GM19452 (cell line): Measurements from ENCODE around the gene REM1.
"Not testable (repeated sequence)": the region's sequence is repeated elsewhere in the genome, so short reads cannot be mapped to it uniquely, and the experiment has no call there.

Experiments
- ATAC-seq: cut with Tn5 transposase; IDR thresholded peaks from one replicate; pipeline ENCODE4 v1.9.1; 2021; ENCODE audit not compliant: unreplicated experiment

The REM1 gene

DNA sequence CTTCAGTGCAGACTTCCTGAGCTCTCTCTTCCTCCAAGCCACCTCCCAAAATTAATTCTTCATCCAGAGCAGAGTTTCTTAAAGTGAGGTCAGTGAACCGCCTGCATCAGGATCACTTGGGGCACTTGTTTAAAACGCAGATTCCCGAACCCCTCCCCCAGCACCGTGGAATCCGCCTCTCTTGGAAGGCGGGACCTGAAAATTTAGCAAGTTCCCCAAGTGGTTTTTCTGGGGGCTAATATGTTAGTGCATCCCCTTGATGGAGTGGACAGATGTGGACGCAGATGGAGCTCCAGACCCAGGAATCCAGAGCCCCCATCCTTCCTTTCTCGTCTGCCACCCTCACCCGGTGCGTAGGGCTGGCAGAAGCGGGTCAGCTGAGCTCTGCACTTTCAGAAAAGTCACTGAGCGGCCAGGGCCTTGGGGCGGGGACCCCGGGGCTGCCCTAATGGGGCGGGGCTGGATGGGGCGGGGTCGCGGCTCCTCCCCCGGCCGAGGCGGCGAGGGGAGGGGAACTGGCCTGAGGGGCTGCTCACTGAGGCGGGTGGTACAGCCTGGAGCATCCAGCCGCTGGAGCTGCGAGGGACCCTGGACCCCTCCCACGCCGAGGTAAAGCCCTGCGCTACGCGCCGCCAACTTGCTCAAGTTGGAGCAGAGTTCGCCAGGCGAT is at the start of gene REM1, which contains the start of gene DEFB124:
Gene REM1 (plus strand): TSS at position 531 of the 670 bp plus-strand sequence. CDS start 1,158 bp downstream, outside the sequence.
Gene DEFB124 (minus strand): TSS at position 370 of the 670 bp plus-strand sequence. CDS start 2,114 bp downstream, outside the sequence.
- no peak for ATAC-seq

- no peak for ATAC-seq
These were observed 49.3 kb upstream of the REM1 start for GRCh38 chr20:31425797-31426196.

GRCh38 chr20:31426891-31427551 is 48.1 kb upstream of the REM1 start:
- ATAC-seq: not testable (repeated sequence)

DNA sequence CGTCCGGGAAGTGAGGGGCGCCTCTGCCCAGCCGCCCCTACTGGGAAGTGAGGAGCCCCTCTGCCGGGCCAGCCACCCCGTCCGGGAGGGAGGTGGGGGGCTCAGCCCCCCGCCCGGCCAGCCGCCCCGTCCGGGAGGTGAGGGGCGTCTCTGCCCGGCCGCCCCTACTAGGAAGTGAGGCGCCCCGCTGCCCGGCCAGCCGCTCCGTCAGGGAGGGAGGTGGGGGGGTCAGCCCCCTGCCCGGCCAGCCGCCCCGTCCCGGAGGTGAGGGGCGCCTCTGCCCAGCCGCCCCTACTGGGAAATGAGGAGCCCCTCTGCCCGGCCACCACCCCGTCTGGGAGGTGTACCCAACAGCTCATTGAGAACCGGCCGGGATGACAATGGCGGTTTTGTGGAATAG is 47.5 kb upstream of the REM1 start:
- not testable (repeated sequence) for ATAC-seq

- no peak for ATAC-seq
These were observed 44.4 kb upstream of the REM1 start for GRCh38 chr20:31430568-31431115.

DNA sequence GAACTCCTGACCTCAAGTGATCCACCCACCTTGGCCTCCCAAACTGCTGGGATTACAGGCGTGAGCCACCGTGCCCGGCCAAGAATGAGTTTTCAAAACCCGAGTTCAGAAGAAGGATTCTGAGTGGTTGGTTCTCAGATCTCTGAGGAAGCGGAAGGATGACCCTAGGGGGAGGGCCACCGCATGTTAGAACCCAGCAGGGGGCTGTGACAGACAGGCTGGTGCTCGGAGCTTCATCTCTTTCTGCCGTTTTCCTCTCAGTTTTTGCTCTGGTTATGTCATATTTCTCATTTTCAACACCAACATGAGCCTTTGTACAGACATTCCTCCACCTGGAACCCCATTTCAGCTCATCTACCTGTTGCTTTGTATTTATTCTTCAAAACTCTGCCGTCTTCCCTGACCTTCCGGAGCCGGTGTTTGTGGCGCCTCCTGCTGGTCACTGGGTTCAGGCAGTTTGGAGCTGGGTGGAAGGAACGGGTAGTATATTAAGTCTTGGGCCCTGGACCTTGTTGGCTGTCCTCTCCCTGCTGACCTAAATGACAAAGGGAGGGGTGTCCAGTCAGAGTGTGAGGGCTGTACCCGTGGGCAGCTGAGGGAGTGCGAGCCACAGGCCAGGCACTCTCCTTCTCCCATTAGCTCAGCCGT is 35.0 kb upstream of the REM1 start, which contains the start of gene DEFB123:
Gene DEFB123 (plus strand): TSS at position 621 of the 648 bp plus-strand sequence. CDS start 67 bp downstream, outside the sequence.
- no peak for ATAC-seq

DNA sequence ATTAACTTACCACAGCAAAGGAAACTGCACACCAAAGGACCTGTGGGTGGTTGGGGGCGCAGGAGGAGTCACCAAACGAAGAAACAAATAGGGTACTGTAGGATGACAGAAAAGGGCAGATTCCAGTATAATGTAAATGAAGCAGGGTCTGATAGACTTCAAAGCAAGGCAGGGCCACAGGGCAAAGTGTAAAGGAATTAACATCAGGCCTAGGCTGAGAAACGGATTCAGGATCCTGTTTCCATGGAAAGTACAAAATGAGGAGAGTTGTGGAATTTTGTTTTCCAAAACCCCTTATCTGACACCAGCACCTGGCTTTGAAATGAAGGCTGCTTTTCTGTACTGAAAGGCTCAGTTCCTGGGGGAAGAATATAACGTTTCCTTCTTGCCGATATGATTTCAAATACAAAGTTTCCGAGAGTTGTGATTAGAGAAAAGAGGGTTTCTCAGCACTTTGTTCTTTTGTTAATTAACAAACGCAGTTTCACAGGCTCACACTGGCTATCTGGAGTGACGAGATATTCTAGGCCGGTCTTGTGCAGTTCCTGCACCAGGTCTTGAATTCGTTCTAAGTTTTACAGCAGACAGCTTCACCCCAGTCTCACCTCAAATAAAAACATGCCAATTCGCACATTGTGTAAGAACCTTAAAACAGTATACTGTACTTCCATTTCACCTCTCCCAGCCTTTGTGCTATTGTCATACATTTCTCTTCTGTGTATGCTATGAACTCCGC is 28.8 kb upstream of the REM1 start:
- ATAC-seq: no peak

- no peak for ATAC-seq
These were observed 25.3 kb upstream of the REM1 start for GRCh38 chr20:31449511-31450414.

- ATAC-seq: no peak
These were observed 22.5 kb upstream of the REM1 start for GRCh38 chr20:31452575-31452974.

- no peak for ATAC-seq
These were observed 20.7 kb upstream of the REM1 start for GRCh38 chr20:31454361-31454760.

GRCh38 chr20:31470946-31471345 is 4.1 kb upstream of the REM1 start:
- ATAC-seq: not testable (repeated sequence)

- no peak for ATAC-seq
These were observed 2.4 kb upstream of the REM1 start for GRCh38 chr20:31472395-31473330.

DNA sequence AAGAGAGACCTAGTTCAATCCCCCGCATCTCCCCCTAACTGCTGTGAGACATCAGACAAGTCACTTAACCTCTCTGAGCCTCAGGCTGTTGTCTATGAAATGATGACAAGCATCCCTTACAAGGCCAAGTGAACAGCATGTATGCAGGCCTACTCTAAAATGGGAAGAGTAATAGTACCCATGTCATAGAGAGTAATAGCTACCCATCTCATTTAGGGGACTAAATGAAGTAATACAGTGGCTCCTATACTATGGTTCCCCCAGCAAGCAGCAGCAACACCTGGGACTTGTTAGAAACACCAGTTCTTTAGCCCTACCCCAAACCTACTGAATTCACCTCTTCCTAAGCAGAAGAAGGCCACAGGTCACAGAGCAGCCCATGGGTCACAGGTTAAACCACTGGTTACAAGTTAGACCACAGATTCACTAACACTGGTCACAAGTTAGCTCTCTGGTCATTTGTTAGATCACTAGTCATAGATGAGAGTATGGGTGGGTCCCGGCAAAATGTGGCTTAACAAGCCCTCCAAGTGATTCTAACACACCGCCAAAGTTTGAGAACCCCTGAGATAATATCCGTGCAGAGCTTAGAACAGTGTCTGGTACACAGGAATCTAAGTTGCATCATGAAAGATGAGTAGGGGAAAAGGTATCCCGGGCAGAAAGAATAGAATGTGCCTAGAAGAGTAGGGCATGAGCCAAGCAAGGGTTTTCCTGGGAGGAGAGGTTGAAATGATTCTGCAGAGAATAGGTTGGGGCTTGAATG is 1.6 kb upstream of the REM1 start:
- ATAC-seq: peak; percentile 39

- ATAC-seq: peak; percentile 65
These were observed 1.0 kb upstream of the REM1 start for GRCh38 chr20:31474097-31474436.

GRCh38 chr20:31475472-31476293 is 595 bp downstream of the REM1 start:
- ATAC-seq: no peak

- ATAC-seq: no peak
These were observed 1.2 kb downstream of the REM1 start for GRCh38 chr20:31476294-31476585.

GRCh38 chr20:31476643-31477215 is 1.6 kb downstream of the REM1 start:
- no peak for ATAC-seq
